HEK293T (cell line): ENCODE data around the gene FN1.

Experiments used
- BHLHE40 ChIP-seq: fragments of 450-650 bp; IDR thresholded peaks from 2 replicates; pipeline ENCODE4 v1.6.1; 2016; ENCODE audit warnings: mild to moderate bottlenecking, moderate library complexity, borderline replicate concordance
- ELF4 ChIP-seq: fragments of 450-650 bp; IDR thresholded peaks from 2 replicates; pipeline ENCODE4 v1.6.1; 2017; ENCODE audit warnings: antibody characterized with exemption
- FOXA1 ChIP-seq: fragments of 450-650 bp; IDR thresholded peaks from 2 replicates; pipeline ENCODE4 v1.6.1; 2016; ENCODE audit warnings: mild to moderate bottlenecking
- SP1 ChIP-seq: fragments of 450-650 bp; IDR thresholded peaks from 2 replicates; pipeline ENCODE4 v1.6.1; 2017
- TARDBP ChIP-seq: fragments of 450-650 bp; IDR thresholded peaks from 2 replicates; pipeline ENCODE4 v1.6.1; 2016
- TF ChIP-seq, protein P1 (sequence below): fragments of 450-650 bp; IDR thresholded peaks from 2 replicates; pipeline ENCODE4 v1.6.1; 2016

GRCh38 chr2:215375467-215375830 lies 60.4 kb downstream of the FN1 start:
- TF ChIP-seq FOXA1, result no peak
- TF ChIP-seq ELF4, result no peak
- TF ChIP-seq SP1, result no peak
- no peak for TF ChIP-seq TARDBP
- TF ChIP-seq BHLHE40, result no peak
- TF ChIP-seq, protein P1, sequence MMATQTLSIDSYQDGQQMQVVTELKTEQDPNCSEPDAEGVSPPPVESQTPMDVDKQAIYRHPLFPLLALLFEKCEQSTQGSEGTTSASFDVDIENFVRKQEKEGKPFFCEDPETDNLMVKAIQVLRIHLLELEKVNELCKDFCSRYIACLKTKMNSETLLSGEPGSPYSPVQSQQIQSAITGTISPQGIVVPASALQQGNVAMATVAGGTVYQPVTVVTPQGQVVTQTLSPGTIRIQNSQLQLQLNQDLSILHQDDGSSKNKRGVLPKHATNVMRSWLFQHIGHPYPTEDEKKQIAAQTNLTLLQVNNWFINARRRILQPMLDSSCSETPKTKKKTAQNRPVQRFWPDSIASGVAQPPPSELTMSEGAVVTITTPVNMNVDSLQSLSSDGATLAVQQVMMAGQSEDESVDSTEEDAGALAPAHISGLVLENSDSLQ, result no peak
